Endothelial cell of umbilical vein (primary cell): Measurements from ENCODE around the gene LAMC1.

Experiments
- EZH2 ChIP-seq: IDR thresholded peaks from 2 replicates; pipeline ENCODE4 v1.6.1; 2012; ENCODE audit warnings: borderline replicate concordance, low read depth, mild to moderate bottlenecking, moderate library complexity, low read length, inconsistent platforms; ENCODE audit not compliant: severe bottlenecking
- FOS ChIP-seq: IDR thresholded peaks from 2 replicates; pipeline ENCODE4 v1.6.1; 2011; ENCODE audit warnings: mild to moderate bottlenecking, low read length, moderate library complexity, borderline replicate concordance; ENCODE audit not compliant: insufficient read depth
- GATA2 ChIP-seq: IDR thresholded peaks from 2 replicates; pipeline ENCODE4 v1.7.0; 2011; ENCODE audit warnings: low read depth, mild to moderate bottlenecking, moderate library complexity, mixed read lengths, low read length; ENCODE audit not compliant: insufficient read length, insufficient read depth
- JUN ChIP-seq: IDR thresholded peaks from 2 replicates; pipeline ENCODE4 v1.6.1; 2011; ENCODE audit warnings: borderline replicate concordance, low read depth; ENCODE audit not compliant: insufficient read length, insufficient read depth
- MYC ChIP-seq: IDR thresholded peaks from one replicate; pipeline ENCODE4 v1.6.1; 2011; ENCODE audit warnings: mild to moderate bottlenecking, low read depth, low read length
- POLR2A ChIP-seq: IDR thresholded peaks from 2 replicates; pipeline ENCODE4 v1.6.1; 2012; ENCODE audit warnings: low read depth, mild to moderate bottlenecking, control low read depth, low read length
- POLR2AphosphoS5 ChIP-seq: IDR thresholded peaks from 2 replicates; pipeline ENCODE4 v1.6.1; 2012; ENCODE audit warnings: low read depth, mild to moderate bottlenecking, control low read depth, low read length, moderate library complexity; ENCODE audit not compliant: insufficient read depth
- TF ChIP-seq, protein P1 (sequence below), 2 donors: IDR thresholded peaks; 1 replicate in 1 of 2; 2 replicates in 1 of 2; pipeline ENCODE4 v1.5.1; 2011; ENCODE audit warnings: low read length in 2 of 2, mild to moderate bottlenecking in 2 of 2, moderate library complexity in 2 of 2, control low read depth in 1 of 2, inconsistent platforms in 1 of 2, low read depth in 1 of 2; ENCODE audit not compliant: insufficient read depth in 1 of 2; ENCODE audit errors: extremely low read depth in 1 of 2
- TF ChIP-seq, protein P2 (sequence below): IDR thresholded peaks from 2 replicates; pipeline ENCODE4 v1.6.1; 2011; ENCODE audit not compliant: insufficient read depth, insufficient read length

DNA sequence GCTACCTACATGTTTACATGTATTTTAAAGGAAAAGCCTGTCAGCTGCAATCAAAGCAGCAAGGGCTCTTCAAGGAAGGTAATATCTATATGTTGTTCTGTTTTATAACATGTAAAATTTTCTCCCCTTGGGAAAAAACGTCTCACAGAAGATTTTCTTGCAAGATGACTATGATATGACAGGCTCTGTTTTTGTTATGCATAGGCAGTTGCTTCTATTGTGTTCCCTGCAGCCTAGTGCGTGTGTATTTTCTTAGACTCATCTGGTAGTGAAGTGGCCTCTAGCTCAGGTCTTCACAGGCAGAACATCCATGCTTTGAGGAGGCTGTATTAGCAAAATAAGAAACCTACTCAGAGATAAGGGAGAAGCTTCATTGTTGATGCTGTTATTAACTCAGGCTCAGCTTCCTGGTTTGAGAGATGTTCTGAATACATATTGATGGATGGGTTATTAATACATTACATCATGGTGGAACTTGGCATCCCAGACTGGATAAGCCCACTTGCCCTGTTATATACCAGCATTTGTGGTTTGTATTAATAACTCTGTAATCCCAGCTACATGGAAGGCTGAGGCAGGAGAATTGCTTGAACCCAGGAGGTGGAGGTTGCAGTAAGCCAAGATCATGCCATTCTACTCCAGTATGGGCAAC lies 35.8 kb downstream of the LAMC1 start:
- TF ChIP-seq, protein P1, sequence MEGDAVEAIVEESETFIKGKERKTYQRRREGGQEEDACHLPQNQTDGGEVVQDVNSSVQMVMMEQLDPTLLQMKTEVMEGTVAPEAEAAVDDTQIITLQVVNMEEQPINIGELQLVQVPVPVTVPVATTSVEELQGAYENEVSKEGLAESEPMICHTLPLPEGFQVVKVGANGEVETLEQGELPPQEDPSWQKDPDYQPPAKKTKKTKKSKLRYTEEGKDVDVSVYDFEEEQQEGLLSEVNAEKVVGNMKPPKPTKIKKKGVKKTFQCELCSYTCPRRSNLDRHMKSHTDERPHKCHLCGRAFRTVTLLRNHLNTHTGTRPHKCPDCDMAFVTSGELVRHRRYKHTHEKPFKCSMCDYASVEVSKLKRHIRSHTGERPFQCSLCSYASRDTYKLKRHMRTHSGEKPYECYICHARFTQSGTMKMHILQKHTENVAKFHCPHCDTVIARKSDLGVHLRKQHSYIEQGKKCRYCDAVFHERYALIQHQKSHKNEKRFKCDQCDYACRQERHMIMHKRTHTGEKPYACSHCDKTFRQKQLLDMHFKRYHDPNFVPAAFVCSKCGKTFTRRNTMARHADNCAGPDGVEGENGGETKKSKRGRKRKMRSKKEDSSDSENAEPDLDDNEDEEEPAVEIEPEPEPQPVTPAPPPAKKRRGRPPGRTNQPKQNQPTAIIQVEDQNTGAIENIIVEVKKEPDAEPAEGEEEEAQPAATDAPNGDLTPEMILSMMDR (IDR thresholded peaks at IDR 0.05; ENCODE audit: extremely low read depth in 1 of 2, insufficient read depth in 1 of 2, low read depth in 1 of 2, low read length in 2 of 2), result no peak
- no peak for TF ChIP-seq POLR2AphosphoS5
- TF ChIP-seq POLR2A, result no peak
- TF ChIP-seq, protein P2, sequence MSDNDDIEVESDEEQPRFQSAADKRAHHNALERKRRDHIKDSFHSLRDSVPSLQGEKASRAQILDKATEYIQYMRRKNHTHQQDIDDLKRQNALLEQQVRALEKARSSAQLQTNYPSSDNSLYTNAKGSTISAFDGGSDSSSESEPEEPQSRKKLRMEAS, result no peak
- no peak for TF ChIP-seq FOS
- TF ChIP-seq EZH2, result no peak
- no peak for TF ChIP-seq MYC
- TF ChIP-seq JUN, result no peak
- TF ChIP-seq GATA2, result no peak
